Superior temporal gyrus (tissue), 1 donor: Measurements from ENCODE around the gene USP5.
A peak's percentile ranks its signal among the peaks of the same experiment; 100 is the strongest.
"Not testable (repeated sequence)": the region's sequence is repeated elsewhere in the genome, so short reads cannot be mapped to it uniquely, and the experiment has no call there.

ENCODE experiments used
- DNase-seq: peaks from one replicate; pipeline ENCODE4 v3.0.0-alpha.2; 2016; ENCODE audit errors: extremely low spot score

USP5 gene

GRCh38 chr12:6886206-6886999, 34.5 kb downstream of the USP5 start:
- DNase-seq: not testable (repeated sequence)

- no peak for DNase-seq
These were observed 35.5 kb downstream of the USP5 start for GRCh38 chr12:6887460-6887859.

- no peak for DNase-seq
These were observed 36.4 kb downstream of the USP5 start for GRCh38 chr12:6888360-6888759.

GRCh38 chr12:6888794-6889193, 36.8 kb downstream of the USP5 start:
- not testable (repeated sequence) for DNase-seq

- not testable (repeated sequence) for DNase-seq
These were observed 38.0 kb downstream of the USP5 start for GRCh38 chr12:6889775-6890573.

- DNase-seq: peak; percentile 96
These were observed 39.1 kb downstream of the USP5 start for GRCh38 chr12:6890789-6891645.

- DNase-seq: no peak
These were observed 39.7 kb downstream of the USP5 start for GRCh38 chr12:6891646-6892001.

- DNase-seq: not testable (repeated sequence)
These were observed 40.7 kb downstream of the USP5 start for GRCh38 chr12:6892683-6893082.

- DNase-seq: no peak
These were observed 42.4 kb downstream of the USP5 start for GRCh38 chr12:6894321-6894720.

- DNase-seq: no peak
These were observed 45.0 kb downstream of the USP5 start for GRCh38 chr12:6896846-6897435.

- DNase-seq: no peak
These were observed 47.5 kb downstream of the USP5 start for GRCh38 chr12:6899427-6899826.

- no peak for DNase-seq
These were observed 48.0 kb downstream of the USP5 start for GRCh38 chr12:6899837-6900519.

- DNase-seq: no peak
These were observed 50.5 kb downstream of the USP5 start for GRCh38 chr12:6902448-6902847.

GRCh38 chr12:6903722-6904121, 51.8 kb downstream of the USP5 start:
- no peak for DNase-seq

GRCh38 chr12:6904280-6905276, 52.6 kb downstream of the USP5 start, which contains the start of gene LRRC23:
Gene LRRC23, plus strand, starts transcription at chr12:6904822. Its CDS starts 812 bp downstream, at chr12:6905634.
- peak; percentile 98 for DNase-seq

- DNase-seq: no peak
These were observed 53.6 kb downstream of the USP5 start for GRCh38 chr12:6905414-6906040.

- DNase-seq: not testable (repeated sequence)
These were observed 56.2 kb downstream of the USP5 start for GRCh38 chr12:6908141-6908540.

GRCh38 chr12:6909421-6910145, 57.6 kb downstream of the USP5 start:
- no peak for DNase-seq
